HG03280 (cell line): Measurements from ENCODE around the gene SPTLC3.

ENCODE experiments used
- ATAC-seq: cut with Tn5 transposase; IDR thresholded peaks from one replicate; pipeline ENCODE4 v1.9.1; 2021; ENCODE audit warnings: mild to moderate bottlenecking, moderate library complexity; ENCODE audit not compliant: unreplicated experiment

The SPTLC3 gene

GRCh38 chr20:13130061-13130706 is 121.4 kb downstream of the SPTLC3 start:
- no peak for ATAC-seq

DNA sequence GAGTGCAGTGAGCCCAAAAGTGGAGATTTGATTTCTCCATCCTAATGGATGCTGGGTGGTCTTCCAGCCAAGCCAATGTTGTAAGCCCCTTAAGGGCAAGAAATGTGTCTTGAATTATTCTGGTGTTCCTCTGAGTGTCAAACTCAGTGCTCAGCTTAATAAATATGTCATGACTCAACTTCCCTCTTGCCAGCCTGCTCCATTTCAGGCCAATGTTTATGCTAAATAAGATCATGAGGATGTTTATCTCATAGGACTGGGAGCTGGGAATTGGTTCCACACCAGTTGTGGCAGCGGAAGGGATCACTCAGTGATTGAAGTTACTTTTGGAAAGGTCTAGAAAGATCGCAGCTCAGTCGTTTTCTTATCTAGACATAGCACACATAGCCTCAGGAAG is 121.9 kb downstream of the SPTLC3 start:
- ATAC-seq: no peak

DNA sequence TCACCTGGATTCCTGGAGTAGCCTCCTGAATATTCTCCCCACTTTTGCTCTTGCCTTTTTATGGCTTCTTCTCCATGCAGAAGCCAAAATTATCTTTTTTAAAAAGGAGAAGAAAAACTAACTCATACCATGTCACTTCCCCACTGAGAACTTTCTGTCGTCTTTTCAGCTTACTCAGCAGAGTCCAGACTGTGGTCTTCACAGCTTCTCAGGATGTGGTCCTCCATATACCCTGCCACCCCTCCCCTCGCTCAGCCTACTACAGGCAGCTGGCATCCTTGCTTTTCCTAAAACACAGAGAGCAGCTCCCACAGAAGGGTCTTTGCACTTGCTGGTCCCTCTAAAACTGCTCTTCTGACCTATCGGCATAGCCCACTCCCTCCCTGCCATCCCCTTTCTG is 122.9 kb downstream of the SPTLC3 start:
- ATAC-seq: no peak

DNA sequence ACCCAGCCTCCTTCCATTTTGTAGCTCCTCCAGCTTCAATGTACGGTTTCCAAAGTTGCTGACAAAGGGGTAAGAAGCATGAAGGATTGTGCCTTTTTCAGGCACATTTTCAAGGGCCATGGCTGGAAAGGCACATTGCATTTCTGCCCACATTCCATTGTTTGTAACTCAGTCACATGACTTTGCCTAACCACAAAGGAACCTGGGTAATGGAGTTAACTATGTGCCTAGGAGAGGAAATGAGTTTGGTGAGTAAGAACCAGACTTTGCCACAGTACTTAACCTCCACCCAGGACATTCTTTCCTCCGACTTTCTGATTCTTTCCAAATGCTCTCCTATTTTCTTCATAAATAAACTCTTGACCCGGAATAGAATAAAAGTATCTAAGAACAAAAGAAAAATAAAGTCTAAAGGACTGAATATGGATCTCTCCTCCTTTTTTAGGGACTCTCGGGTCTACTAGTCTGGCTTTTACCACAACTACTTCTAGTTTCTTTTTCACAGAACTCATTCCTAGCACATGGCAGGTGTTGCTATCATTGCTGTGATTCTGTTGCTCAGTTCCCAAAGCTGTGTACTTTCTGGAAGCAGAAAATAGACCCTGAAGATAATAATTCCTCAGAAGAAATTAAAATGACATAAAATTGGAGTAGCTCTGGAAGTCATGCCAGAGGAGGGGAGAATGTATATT is 130.8 kb downstream of the SPTLC3 start:
- ATAC-seq: no peak

GRCh38 chr20:13140201-13140600 is 131.4 kb downstream of the SPTLC3 start:
- no peak for ATAC-seq

- no peak for ATAC-seq
Observed at GRCh38 chr20:13140775-13141174, 132.0 kb downstream of the SPTLC3 start.

DNA sequence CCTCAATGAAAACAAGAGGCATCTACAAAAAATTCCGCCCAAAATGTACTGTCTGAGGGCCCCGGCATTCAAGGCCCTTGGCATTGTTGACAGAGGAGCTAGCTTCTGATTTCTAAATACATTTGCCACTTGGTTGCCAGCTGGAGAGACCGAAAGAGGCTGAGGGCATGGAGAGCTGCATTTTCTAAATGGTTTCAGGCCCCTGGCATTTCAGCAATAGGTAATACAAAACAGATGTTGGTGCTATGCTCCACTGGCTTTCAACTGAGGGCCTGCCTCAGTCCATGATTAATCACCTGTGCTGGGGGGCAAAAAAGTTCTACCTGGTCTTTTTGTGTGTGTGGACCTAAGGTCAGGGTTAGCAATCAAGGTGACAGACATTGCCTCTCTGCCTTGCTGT is 132.8 kb downstream of the SPTLC3 start:
- no peak for ATAC-seq

- ATAC-seq: no peak
Observed at GRCh38 chr20:13142143-13142542, 133.4 kb downstream of the SPTLC3 start.

DNA sequence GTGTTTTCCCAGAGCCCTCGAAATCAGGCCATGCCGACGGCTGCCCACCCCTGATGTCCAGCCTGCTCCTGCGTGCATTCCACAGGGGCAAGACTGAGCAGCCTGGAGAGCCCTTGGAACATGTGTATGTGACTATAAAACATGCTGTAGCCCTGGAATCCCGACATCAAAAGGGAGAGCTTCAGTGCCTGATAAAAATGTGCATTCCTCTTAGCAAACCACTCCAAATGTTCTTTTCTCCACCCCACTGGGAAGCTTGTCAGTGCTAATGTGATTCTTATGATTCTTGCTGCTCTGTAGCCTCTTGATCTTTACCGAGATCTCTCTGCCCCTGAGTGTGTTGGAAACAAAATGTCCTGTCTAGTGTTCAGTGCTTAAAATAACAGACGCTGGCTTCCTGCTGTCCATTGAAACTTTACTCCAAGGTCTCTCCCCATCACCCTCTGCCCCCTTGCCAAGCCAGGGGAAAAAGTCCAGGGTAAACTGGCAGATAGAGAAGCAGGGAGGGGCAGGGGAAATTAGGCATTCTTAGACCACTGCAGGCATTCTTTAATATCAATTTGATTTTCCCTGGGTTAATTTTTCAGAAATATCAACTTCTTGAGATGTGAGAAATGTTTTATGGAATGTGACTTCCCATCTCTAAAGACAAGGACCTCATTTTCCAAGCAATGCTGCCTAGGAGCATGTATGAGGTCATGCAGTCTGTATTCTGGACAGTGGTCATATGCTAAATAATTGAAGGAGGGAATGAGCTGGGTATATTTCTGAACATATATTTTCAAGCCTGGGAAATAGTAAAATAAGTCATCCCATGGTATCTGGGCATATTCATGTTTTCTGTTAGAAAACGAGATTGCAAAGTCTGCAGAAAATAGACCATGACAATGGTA is 138.5 kb downstream of the SPTLC3 start:
- no peak for ATAC-seq

DNA sequence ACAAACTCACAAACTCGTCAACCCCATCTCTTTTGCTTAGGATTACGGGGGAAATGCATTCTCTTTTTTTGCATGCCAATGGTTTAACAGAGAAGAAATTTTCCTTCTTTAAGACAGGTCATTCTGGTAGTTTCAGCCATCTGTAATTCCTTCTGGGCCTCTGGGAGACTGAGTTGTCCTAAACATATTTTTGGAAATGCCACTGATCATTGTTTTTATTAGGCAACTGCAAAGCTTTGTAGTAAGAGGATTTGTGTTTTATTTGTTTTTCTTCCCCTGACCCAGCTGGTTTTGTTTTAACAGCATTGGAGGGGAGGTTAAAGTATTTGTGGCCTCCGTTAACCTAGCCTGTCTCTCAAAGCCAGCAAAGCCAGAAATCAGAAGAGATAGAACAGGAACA is 139.2 kb downstream of the SPTLC3 start:
- ATAC-seq: no peak

DNA sequence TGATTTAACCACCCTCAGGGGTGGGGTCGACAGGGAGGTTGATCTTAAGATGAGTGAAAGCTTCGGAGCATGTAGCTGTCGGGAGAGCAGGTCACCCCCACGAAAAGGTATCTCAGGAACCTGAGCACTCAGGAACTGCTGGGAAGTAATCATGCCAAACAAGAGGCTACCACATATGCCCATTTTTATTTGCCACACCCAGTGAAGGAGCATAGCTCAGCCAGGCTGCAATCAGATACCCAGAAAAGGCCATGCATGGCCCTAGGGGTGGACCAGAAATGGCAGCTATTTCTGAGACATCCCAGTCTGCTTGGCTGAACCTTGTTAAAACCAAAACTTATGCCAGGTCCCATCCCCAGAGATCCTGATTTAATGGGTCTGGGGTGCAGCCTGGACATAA is 139.6 kb downstream of the SPTLC3 start:
- ATAC-seq: no peak

DNA sequence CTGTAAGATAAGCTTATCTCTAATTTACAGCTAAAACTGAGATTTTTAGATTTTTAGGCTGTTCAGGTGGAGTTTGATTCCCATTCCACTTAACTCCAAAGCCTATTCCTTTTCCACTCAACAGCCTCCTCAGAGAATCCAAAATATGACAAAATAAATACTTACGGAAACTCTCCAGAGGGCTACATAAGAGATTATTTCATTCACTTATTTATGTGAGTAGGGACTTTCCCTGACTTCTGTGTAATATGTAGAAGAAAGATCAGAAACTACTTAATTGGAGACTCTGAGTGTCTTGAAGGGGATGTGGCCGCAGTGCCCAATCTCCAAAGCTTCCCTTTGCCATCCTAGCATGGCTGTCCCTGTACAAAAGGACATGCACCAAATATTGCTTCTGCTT is 140.2 kb downstream of the SPTLC3 start:
- ATAC-seq: no peak

GRCh38 chr20:13149371-13150105 is 140.8 kb downstream of the SPTLC3 start:
- no peak for ATAC-seq

GRCh38 chr20:13158369-13158768 is 149.6 kb downstream of the SPTLC3 start:
- no peak for ATAC-seq

GRCh38 chr20:13159889-13160288 is 151.1 kb downstream of the SPTLC3 start:
- ATAC-seq: no peak

DNA sequence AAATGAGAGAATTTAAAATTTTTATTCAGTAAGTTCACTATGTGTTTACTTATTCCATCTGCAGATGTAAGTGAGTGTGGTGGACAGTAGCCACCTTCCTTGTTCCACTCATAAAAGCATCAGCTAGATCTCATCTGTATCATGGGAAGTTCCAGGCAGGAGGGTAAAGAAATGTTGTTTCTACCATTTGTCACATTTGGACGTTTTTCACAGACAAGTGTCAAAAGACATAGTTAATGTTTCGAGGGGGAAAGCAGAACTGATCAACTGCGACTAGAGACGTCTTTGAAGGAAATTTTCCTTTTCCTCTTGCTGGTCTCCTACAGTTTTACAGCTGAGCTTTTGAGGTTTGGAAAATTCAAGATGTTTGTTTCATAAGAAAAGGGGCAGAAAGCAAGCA is 156.4 kb downstream of the SPTLC3 start:
- no peak for ATAC-seq

DNA sequence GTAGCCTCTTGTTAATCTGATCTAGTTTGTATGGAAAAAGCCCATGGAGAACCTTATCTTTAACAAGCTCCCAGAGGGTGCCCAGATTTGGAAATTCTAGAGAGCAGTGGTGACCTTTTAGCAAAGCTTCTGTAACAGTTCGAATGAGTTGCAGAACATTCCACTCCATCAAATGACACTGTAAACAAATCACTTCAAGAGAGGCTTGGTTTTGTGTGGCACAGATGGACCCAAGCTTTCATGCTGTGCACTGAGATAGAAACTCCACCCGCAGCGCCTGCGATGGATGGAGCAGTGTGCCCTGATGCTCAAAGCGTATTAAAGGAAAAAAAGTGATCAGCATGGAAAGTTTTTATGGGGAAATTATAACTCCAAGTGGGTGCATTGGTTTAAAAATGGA is 157.2 kb downstream of the SPTLC3 start:
- ATAC-seq: no peak

GRCh38 chr20:13166437-13166836 is 157.7 kb downstream of the SPTLC3 start:
- no peak for ATAC-seq

DNA sequence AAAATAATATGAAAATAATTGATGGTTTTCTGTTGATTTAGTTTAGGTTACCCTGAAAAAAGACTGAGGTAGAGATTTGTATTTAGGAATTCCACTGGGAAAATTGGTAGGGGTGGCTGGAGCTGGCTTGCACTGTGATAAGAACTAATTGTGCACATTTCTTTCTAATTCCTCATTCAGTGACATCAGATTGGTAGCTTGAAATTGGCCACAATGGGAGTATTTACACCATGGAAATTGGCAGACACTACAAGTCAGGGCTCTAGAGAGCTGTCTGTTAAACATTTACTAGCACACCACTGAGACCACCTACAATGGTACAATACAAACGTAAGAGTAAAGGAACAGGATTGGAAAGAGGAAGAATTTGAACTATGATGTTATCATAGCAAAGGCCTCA is 160.3 kb downstream of the SPTLC3 start:
- no peak for ATAC-seq

DNA sequence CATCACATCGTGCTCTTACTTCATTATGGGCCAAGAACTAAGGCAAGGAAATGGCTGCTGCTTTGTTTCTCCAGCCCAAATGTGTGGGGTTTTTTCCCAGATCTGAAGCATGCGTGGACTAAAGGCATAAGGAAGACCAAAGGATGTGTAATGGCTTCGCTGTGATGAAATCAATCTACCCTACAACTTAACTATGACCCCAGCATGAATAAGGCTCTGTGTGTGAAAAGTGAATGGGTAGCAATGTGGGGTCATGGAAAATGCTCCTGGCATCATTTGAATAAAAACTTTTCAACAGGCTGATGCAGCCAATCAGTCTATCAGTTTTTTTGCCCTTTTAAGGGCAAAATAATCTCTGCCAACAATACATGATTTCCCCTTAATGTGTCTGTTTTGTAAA is 162.0 kb downstream of the SPTLC3 start:
- no peak for ATAC-seq

DNA sequence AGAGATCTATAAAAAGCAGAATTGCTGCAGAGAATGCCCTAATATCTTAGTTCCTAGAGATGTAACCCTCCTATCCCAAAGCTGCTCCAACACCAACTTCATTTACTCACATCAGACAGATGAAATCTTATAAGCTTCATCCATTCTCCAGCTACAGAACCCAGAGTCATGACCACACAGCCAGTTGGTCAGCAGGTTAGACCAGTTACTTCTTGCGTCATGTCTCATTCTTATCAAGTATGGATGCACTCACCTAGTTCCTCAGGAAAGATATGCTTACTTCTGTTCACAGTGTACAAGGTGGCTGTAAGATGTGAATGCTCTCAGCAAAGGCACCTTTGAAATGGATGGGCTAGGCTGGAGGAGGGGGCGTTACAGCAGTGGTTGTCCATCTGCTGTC is 164.4 kb downstream of the SPTLC3 start:
- no peak for ATAC-seq
